Ovary (tissue), 3 donors: ENCODE data around the gene TENT4A.

Experiments
- CTCF ChIP-seq, 3 donors: fragments of 450-650 bp in 2 of 3; fragments of 200-600 bp in 1 of 3; IDR thresholded peaks; one replicate each; pipeline versions ENCODE4 v1.5.1 to v1.8.0; 2016 to 2022; ENCODE audit warnings: antibody characterized with exemption in 3 of 3, mild to moderate bottlenecking in 1 of 3
- EP300 ChIP-seq: sonication (generic); formaldehyde crosslinking; IDR thresholded peaks from one replicate; pipeline ENCODE4 v1.6.1; 2017; ENCODE audit warnings: antibody characterized with exemption
- donor health status: DM: no; HTN: no; CAD: no.

GRCh38 chr5:6702633-6703032, 10.6 kb upstream of the TENT4A start:
- TF ChIP-seq CTCF (IDR thresholded peaks at IDR 0.05) (no peak), EP300 (no peak)
